ENCODE results near the gene SVOP.
"Not testable (repeated sequence)": the region's sequence is repeated elsewhere in the genome, so short reads cannot be mapped to it uniquely, and the experiment has no call there.

Gene SVOP, protein sequence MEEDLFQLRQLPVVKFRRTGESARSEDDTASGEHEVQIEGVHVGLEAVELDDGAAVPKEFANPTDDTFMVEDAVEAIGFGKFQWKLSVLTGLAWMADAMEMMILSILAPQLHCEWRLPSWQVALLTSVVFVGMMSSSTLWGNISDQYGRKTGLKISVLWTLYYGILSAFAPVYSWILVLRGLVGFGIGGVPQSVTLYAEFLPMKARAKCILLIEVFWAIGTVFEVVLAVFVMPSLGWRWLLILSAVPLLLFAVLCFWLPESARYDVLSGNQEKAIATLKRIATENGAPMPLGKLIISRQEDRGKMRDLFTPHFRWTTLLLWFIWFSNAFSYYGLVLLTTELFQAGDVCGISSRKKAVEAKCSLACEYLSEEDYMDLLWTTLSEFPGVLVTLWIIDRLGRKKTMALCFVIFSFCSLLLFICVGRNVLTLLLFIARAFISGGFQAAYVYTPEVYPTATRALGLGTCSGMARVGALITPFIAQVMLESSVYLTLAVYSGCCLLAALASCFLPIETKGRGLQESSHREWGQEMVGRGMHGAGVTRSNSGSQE

DNA sequence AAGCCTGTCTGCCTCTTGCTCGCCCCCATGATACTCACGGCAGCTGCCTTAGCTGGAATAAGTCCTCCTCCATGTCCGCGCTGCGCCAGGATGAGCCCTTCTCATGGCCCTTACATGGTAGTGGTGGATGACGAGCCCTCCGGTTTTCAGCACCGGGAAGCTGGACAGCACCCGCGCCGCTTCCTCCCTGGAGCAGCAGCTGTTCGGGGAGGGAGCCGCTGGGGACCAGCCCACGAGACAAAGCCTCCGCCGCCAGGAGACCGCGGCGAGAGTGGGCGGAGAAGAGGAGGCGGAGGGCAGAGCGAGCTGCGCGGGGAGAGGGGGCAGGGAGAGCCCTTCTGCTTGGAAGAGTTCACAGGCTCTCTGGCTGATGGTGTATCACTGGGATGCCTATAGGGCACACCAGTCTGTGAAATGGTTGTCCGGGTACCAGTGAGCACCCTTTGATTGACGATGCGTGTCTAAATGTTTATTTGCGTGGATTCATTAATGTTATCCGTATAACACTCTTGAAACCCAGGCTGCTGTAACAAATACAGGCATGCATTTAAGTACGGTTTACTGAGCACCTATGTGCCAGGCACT is at the start of gene SVOP:
Gene SVOP, minus strand, starts transcription at position 273 of the 585 bp plus-strand sequence. Its CDS starts 200 bp downstream, at position 73.
- peak in 2 of 6 experiments; percentile 1 to 9 for DNase-seq

DNA sequence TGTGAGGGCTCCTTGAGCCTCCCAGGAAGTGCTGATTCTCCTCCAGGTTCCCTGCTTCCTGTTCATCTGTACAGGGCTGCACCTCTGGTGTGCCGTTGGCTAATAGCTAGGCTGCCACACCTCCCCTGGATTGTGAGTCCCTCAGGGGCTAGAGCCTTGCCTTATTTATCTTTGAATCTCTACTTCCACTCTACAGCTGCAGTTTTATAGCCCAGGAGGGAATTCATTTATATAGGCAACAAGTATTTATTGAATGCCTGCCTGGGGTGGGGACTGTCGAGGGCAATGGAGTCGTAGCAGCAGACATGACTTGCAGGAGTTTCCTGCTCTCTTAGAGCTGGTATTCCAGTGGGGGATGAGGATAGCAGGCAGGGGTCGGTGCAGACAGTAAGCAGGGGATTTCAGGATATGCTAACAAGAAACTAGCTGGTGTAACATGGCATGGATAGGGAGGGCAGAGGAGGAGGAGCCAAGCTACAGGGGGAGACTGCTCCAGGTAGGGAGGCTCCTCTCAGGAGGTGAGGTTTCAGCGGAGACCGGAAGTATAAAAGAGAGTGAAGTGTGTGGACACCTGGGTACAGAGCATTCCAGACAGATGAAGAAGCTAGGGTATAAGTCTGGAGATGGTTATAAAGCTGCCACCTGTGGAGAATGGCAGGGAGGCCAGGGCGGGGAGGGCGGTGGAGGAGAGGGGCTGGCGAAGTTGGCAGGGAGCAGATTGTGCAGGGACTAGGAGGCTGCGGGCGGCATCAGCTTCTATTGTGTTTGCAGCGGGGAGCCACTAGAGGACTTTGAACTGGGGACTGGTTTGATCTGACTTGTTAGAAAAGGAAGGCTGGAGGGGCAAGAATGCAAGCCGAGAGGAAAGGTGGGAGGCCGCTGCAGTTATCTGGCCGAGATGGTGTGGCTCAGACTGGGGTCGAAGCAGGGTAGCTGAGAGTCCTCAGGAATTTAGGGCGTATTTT is 48.7 kb upstream of the SVOP start:
- DNase-seq: no peak

DNA sequence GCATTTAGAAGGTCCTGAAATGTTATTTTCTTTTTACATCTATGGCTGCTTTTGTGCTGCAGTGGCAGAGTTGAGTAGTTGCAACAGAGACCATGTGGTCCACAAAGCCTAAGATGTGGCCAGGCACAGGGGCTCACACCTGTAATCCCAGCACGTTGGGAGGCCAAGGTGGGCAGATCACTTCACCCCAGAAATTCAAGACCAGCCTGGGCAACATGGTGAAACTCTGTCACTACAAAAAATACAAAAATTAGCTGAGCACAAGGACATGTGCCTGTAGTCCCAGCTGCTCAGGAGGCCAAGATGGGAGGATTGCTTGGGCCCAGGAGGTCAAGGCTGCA is 45.0 kb upstream of the SVOP start:
- no peak for DNase-seq

DNA sequence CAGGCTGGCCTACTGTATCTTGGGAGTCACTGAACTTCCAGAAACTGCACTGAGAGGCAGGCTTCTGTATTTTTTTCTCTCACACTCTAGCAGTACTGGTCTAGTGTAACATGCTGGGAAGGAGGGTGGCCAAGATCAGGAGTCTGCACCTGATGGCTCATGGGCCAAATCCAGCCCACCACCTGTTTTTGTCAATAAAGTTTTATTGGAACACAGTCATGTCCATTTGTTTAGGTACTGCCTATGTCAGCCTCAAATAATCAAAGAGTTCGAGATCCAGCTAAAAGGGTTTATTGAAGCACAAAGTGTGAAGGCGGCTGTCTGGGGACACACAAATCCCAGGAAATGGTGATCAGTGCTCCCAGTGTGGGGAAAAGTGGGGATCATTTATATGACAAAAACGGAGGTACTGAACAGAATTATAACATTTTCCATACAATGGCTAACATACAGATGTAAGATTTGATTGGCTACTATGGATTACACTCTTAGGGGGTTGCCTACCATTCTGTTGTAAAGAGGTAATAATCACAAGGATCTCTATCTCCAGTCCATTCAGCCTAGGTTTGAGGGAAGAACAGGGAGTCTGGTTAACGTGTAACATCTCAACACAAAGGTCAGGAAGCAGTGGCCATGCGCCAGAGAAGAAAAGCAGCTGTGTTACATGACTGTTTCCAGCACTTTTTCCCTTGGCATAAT is 44.4 kb upstream of the SVOP start:
- no peak for DNase-seq

DNA sequence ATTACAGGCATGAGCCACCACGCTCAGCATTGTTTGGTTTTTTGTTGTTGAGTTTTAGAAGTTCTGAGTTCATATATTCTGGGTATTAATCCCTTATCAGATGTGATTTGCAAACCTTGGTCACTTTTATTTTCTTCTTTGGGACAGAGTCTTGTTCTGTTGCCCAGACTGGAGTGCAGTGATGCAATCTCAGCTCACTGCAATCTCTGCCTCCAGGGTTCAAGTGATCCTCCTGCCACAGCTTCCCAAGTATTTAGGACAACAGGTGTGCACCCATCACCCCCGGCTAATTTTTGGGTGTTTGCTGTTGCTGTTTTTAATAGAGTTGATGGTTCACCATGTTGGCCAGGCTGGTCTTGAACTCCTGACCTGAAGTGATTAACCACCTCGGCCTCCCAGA is 43.3 kb upstream of the SVOP start:
- DNase-seq: no peak

DNA sequence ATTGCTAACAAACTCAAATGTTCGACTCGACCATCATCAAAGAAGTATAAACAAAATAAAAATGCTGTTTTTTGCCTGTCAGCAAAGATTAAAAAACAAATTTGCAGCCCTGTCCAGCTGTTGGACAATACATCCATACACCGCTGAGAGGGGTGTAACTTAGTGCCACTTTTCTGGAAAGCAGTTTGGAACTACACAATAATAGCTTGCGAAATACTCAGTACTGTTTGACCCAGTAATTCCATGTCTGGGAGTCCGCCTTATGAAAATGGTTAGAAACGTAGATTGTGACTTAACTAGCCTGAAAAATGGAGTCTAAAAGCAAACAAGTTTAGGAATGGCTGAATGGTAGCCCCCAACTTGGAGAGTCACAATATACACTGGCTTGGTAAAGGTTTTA is 37.9 kb upstream of the SVOP start:
- DNase-seq: no peak

DNA sequence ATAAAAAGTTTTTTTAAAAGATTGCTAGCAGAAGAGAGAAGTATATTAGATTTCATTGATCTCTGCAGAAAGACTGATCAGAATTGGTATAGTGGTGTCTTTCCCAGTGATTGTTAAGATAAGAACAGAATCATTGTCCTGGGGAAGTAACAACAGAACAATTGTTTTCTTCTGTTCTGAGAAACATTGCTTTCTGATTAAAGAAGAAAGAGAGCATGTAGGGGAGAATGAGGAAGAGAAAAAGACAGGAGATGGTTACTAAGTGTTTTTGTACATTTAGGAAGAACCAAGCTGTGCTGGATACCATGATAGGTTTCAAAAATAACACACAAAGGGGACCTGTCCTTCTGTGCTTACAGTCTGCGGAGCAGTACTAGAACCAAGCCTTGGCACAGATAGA is 36.5 kb upstream of the SVOP start:
- no peak for DNase-seq

DNA sequence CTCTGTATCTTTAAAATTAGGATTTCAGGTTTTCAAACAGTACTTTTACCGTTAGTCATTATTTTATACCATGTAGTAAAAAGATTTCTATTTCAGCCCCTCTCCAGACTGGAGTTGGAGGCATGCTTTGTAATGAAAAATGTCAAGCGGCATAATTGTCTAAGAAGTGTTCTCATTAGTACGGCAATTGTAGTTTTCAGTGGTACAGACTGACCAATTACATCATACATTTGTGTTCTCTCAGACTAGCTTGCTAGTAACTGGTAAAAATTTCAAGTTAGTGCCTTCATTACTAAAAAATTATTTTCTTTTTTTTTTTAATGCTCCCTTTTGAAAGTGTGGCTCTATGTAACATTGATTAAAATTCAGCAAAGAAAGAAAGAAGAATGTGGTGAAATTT is 36.0 kb upstream of the SVOP start:
- DNase-seq: no peak

DNA sequence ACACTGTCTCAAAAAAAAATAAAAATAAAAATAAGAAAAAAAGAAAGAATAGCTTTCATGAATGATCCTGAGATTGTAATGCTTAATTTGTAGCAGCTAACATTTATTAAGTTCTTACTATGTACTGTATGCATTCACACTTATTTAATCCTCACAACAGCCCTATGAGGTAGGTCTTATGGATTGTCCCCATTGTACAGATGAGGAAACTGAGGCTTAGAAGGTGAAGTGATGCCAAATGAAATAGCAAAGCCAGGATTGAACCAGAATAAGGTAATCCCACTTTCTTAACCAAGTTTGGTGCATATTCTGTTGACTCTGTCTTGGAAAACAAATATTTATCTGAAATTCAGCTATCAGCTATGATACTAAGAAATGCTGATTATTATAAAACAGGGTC is 33.7 kb upstream of the SVOP start:
- no peak for DNase-seq

DNA sequence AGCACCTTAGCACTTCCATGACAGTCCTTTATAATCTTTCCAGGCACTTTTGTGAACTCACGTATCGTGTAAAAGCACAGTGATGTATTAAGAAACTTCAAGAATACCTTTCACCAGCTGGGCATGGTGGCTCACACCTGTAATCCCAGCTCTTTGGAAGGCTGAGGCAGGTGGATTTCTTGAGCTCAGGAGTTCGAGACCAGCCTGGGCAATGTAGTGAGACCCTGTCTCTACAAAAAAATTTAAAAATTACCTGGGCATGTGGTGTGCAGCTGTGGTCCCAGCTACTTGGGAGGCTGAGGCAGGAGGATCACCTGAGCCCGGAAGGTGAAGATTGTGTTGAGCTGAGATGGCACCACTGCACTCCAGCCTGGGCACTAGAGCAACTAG is 33.3 kb upstream of the SVOP start:
- DNase-seq: not testable (repeated sequence)

DNA sequence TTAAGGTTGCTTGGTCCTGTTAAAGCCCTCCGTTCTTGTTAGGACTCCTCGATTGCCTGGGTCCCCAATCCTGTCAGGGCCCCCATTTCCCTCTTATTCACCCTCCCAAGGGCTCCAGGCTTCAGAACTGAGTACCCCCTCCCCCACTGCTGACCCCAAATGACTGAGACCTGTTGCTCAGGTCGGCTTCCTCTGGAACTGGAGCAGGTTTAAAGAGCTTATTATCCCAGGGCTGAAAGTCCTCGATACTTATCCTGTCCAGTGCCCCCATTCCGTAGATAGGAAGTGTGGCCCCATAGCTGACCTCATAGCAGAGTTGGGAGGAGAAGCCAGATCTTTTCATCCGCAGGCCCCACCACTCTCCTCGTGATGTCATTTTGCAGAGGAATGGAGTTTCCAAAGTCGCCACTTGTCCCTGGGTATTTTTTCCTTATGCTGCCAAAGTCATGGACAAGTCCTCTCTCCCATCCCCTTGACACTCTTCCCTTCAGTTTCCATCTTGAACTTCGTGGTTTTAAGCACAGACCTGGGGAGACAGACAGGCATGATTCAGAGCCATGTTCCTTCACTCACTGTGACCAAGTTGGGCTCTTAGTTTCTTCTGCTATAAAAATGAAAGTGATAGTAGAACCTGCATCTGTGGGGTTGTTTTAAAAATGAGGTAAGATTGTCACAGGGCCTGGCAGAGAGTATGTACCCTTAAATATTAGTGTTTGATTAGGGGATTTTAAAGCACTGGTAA is 32.7 kb upstream of the SVOP start:
- DNase-seq: peak in 3 of 6 experiments; percentile 25 to 45 (median 33)

DNA sequence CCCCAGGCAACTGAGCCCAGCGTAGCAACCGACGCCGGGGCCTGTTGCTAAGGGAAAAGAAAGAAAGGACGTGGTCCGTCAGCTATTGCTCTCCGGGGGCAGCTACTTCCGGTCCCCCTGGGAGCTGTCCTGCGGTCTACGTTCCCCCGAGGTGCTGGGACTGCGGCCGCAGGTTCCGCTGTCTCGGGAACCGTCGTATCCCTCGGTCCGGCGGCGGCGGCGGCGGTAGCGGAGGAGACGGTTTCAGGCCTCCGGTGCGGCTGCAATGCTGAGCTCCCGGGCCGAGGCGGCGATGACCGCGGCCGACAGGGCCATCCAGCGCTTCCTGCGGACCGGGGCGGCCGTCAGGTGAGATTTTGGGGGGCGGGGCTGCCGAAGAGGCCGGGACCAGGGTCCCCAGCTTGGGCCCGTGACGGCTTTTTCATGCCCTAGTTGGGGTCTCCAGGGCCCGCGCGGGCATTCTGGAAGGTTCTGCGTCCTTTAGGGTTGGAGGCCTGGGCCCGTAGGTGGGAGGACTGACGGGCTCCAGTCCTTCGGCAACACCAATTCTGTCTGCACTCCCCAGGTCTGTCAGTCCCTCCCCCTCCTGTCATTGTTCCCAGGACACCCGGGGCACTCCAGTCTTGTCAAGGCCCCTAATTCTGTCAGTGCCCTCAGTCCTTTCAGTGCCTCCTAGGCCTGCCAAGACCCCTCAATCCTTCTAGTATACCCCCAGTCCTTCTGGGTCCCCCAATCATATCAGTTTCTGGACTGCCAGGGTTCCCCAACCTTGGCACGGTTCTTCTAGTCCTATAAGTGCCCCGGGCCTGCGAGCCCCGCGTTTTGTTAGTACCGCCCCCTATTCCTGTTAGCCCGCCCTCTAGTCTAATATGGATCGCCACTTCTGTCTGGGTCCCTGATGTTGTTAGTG is 31.8 kb upstream of the SVOP start, which contains the start of gene USP30:
Gene USP30, plus strand, starts transcription at position 163 of the 910 bp plus-strand sequence. Its CDS starts 103 bp downstream, at position 266.
- DNase-seq: peak; percentile 53 to 82 (median 78)

DNA sequence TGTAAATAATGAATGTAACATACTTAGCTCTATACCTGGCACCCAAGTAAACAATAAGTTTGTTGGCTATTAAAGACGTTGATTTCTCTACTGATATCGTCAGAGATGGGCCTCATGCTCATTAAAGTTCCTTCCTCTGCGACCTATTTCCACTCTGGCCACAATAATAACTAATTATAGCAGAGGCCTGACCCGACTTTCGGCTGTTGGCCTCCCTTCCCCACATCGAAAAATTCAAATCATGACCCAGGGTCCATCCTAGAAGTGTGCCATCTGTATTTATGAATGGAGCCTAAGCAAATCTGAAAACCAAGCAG is 31.2 kb upstream of the SVOP start:
- no peak for DNase-seq

DNA sequence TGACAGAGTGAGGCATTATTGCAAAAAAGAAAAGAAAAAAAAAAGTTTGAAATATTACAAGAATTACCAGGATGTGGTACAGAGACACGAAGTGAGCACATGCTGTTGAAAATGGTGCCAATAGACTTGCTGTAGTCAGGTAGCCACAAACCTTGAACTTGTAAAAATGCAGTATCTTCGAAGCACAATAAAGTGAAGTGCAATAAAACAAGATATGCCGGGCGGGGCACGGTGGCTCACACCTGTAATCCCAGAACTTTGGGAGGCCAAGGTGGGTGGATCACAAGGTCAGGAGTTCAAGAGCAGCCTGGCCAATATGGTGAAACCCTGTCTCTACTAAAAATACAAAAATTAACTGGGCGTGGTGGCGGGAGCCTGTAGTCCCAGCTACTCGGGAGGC is 28.9 kb upstream of the SVOP start:
- not testable (repeated sequence) for DNase-seq

DNA sequence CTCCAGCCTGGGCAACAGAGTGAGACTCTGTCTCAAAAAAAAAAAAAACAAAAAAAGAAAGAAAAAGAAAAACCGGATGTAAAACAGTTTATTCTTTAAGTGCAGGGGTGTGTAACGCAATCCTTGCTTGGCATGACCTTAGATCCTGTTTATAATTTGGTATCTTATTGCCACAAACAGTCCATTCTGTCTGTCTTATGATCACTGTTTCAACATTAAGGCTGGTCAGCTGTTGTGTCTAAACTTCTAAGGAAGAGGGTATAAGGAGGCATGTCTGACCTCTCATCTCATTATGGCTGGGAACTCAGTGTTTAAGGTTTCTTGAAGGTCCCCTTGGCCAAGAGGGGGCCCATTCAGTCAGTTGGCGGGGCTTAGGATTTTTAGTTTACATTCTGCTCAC is 27.8 kb upstream of the SVOP start:
- DNase-seq: not testable (repeated sequence)

DNA sequence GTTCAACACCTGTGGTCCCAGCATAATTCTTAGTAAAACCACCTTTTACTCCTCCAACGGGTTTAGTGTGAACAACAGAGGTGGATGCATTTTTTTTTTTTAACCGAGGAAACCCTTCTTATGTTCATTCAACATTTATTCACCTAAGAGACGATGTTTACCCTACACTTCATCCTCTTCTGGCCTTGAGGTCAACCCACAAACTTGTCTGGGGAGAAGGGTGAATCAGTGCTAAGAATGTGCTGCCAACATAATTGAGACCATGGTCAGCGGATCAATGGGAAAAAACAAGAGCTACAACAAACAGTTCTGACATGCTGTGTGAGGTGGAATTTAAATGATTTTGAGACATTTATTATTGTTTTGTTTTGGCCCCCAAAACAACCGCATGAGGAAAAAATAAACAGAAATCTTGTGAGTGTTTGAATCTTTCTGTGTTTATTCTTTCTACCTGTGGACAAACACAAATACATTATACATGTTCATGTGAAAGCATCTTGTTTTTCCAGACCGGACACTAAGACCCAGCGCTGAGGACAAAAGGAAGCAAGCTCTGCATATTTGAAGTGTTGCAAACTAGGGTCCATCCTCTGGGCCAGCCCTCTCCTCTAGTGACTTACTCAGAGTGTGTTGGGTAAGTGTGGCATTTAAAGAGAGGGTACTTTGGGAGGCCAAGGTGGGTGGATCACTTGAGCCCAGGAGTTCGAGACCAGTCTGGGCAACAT is 26.4 kb upstream of the SVOP start:
- no peak for DNase-seq

DNA sequence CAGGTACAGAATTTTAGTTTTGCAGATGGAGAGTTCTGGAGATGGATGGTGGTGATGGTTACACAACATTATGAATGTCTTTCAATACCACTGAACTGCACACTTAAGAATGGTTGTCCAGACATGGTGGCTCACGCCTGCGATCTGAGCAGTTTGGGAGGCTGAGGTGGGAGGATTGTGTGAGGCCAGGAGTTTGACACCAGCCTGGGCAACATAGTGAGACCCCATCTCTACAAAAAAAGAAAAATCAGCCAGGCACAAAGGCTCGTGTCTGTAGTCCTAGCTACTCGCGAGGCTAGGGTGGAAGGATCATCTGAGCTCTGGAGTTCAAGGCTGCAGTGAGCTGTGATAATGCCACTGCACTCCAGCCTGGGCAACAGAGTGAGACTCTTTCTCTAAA is 23.4 kb upstream of the SVOP start:
- DNase-seq: no peak

DNA sequence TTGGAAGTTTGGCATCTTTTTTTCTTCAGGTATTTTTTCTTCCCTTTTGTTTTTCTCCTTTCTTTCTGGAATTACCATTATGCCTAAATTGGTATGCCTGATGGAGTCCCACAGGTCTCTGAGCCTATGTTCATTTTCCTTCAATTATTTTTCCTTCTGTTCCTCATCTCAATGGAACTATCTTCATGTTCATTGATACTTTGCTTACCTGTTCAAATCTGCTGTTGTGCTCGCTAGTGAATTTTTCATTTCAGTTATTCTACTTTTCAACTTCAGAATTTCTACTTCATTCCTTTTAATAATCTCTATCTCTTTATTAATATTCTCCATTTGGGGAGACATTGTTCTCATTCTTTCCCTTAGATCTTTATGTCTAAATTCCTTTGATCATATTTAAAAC is 16.1 kb upstream of the SVOP start:
- DNase-seq: no peak

DNA sequence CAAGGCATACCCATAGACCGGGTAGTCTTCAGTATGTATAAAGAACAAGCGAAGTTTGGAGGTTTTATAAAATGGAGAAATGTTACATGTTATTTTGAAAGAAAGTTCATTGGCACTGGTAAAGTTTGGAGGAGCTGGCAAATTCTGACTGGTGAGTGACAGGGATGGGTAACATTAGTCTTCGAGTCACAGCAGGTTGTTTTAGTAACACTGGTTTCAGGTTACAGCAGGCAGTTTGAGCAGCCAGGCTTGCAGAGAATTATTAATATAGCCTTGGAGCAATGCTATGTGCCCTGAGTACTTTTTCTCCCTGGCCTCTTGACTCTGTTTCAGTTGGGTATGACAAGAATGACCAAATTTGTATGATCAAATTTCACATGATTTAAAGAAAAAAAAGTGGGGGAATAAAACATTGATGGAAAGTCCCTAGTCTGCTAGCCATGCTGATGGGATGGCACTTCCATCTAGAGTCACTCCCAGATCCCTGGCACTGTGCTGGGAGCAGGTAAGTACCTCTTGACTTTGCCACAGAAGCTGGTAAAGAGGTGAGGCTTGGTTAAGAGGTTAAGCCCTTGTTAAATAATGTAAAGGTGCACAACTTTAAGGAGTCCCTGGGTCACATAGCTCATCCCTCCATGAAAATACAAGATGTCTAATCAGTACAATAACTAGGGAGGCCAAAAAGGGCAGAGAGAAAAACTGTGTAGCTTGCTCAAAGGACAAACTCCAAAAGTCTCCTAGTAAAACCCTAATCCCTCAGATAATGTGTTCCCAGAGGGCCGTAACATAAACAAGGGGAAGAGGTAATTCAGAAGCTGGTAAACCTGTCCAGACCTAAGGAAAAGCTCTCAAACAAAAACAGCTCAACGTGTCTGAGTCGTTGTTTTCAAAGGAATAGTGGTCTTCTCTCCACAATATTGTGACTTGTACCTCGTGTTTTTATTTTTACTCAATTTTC is 12.7 kb upstream of the SVOP start:
- no peak for DNase-seq
